Measurements from ENCODE around the gene P4HA2. TPM values are rescaled to one million over a fixed set of nuclear protein-coding genes. Genes with fewer than 3 reads are reported as not detected.

The P4HA2 gene
- total RNA-seq, 1 experiment from 2014 or later: 36.8 TPM

- DNase-seq (ENCODE audit: extremely low read depth, low read depth): no peak
Observed at GRCh38 chr5:132226516-132227234, 978 bp downstream of the P4HA2 start.

- DNase-seq (ENCODE audit: extremely low read depth, low read depth): no peak
Observed at GRCh38 chr5:132225165-132226032, 2.3 kb downstream of the P4HA2 start.

- no peak for DNase-seq (ENCODE audit: extremely low read depth, low read depth)
Observed at GRCh38 chr5:132224716-132225115, 2.9 kb downstream of the P4HA2 start.

GRCh38 chr5:132223861-132224260, 3.8 kb downstream of the P4HA2 start:
- DNase-seq (ENCODE audit: extremely low read depth, low read depth): no peak

GRCh38 chr5:132222649-132223038, 5.0 kb downstream of the P4HA2 start:
- DNase-seq (ENCODE audit: extremely low read depth, low read depth): no peak

GRCh38 chr5:132221781-132222648, 5.6 kb downstream of the P4HA2 start:
- DNase-seq (ENCODE audit: extremely low read depth, low read depth): no peak

GRCh38 chr5:132220491-132220890, 7.2 kb downstream of the P4HA2 start:
- DNase-seq (ENCODE audit: extremely low read depth, low read depth): no peak

GRCh38 chr5:132219981-132220380, 7.7 kb downstream of the P4HA2 start:
- DNase-seq (ENCODE audit: extremely low read depth, low read depth): no peak

- no peak for DNase-seq (ENCODE audit: extremely low read depth, low read depth)
Observed at GRCh38 chr5:132219289-132219970, 8.2 kb downstream of the P4HA2 start.

GRCh38 chr5:132218321-132218720, 9.3 kb downstream of the P4HA2 start:
- no peak for DNase-seq (ENCODE audit: extremely low read depth, low read depth)

- no peak for DNase-seq (ENCODE audit: extremely low read depth, low read depth)
Observed at GRCh38 chr5:132215329-132215728, 12.3 kb downstream of the P4HA2 start.

GRCh38 chr5:132214491-132214890, 13.2 kb downstream of the P4HA2 start:
- no peak for DNase-seq (ENCODE audit: extremely low read depth, low read depth)

GRCh38 chr5:132213666-132214065, 14.0 kb downstream of the P4HA2 start:
- no peak for DNase-seq (ENCODE audit: extremely low read depth, low read depth)

- DNase-seq (ENCODE audit: extremely low read depth, low read depth): no peak
Observed at GRCh38 chr5:132211787-132212186, 15.9 kb downstream of the P4HA2 start.

- DNase-seq (ENCODE audit: extremely low read depth, low read depth): no peak
Observed at GRCh38 chr5:132210944-132211343, 16.7 kb downstream of the P4HA2 start.

GRCh38 chr5:132209901-132210545, 17.6 kb downstream of the P4HA2 start:
- DNase-seq (ENCODE audit: extremely low read depth, low read depth): no peak

GRCh38 chr5:132209131-132209530, 18.5 kb downstream of the P4HA2 start:
- DNase-seq (ENCODE audit: extremely low read depth, low read depth): no peak

GRCh38 chr5:132207778-132208177, 19.9 kb downstream of the P4HA2 start:
- no peak for DNase-seq (ENCODE audit: extremely low read depth, low read depth)

- DNase-seq (ENCODE audit: extremely low read depth, low read depth): no peak
Observed at GRCh38 chr5:132206782-132207181, 20.9 kb downstream of the P4HA2 start.
